Fibroblast of skin of right quadriceps (primary cell): ENCODE data around the gene PRAMEF15.
"Not testable (repeated sequence)": the region's sequence is repeated elsewhere in the genome, so short reads cannot be mapped to it uniquely, and the experiment has no call there.

ENCODE experiments used
- DNase-seq: peaks from one replicate; pipeline ENCODE4 v3.0.0-alpha.2; 2013

Gene PRAMEF15

GRCh38 chr1:13315281-13315680 lies at the start of gene PRAMEF15:
TSS of gene PRAMEF15 (plus strand) at chr1:13315581. CDS start at chr1:13318408, 2,827 bp downstream.
- not testable (repeated sequence) for DNase-seq

GRCh38 chr1:13277016-13277415 lies 38.4 kb upstream of the PRAMEF15 start:
- DNase-seq, result not testable (repeated sequence)

GRCh38 chr1:13279617-13280016 lies 35.8 kb upstream of the PRAMEF15 start:
- DNase-seq, result not testable (repeated sequence)

- not testable (repeated sequence) for DNase-seq
Observed at GRCh38 chr1:13285037-13285436, 30.3 kb upstream of the PRAMEF15 start, which contains the start of gene PRAMEF8. TSS of gene PRAMEF8 (minus strand) at chr1:13285137. CDS start at chr1:13284091, 1,046 bp downstream.

GRCh38 chr1:13289030-13289429 lies 26.4 kb upstream of the PRAMEF15 start:
- DNase-seq, result not testable (repeated sequence)

GRCh38 chr1:13297216-13297931 lies 18.0 kb upstream of the PRAMEF15 start:
- not testable (repeated sequence) for DNase-seq

- DNase-seq, result not testable (repeated sequence)
Observed at GRCh38 chr1:13298699-13299098, 16.7 kb upstream of the PRAMEF15 start.

GRCh38 chr1:13302197-13302596 lies 13.2 kb upstream of the PRAMEF15 start:
- not testable (repeated sequence) for DNase-seq

- not testable (repeated sequence) for DNase-seq
Observed at GRCh38 chr1:13303239-13303638, 12.1 kb upstream of the PRAMEF15 start, which contains the start of gene PRAMEF33. TSS of gene PRAMEF33 (plus strand) at chr1:13303539. CDS start at chr1:13305955, 2,416 bp downstream.

GRCh38 chr1:13342496-13342895 lies 27.1 kb downstream of the PRAMEF15 start:
- not testable (repeated sequence) for DNase-seq

- DNase-seq, result not testable (repeated sequence)
Observed at GRCh38 chr1:13347034-13347433, 31.7 kb downstream of the PRAMEF15 start, which contains the start of gene PRAMEF14. TSS of gene PRAMEF14 (minus strand) at chr1:13347134. CDS start at chr1:13345314, 1,820 bp downstream.

GRCh38 chr1:13353476-13353875 lies 38.1 kb downstream of the PRAMEF15 start:
- DNase-seq, result not testable (repeated sequence)

GRCh38 chr1:13354475-13354874 lies 39.1 kb downstream of the PRAMEF15 start:
- not testable (repeated sequence) for DNase-seq

- DNase-seq, result peak; percentile 6
Observed at GRCh38 chr1:13356774-13357173, 41.4 kb downstream of the PRAMEF15 start.

- DNase-seq, result not testable (repeated sequence)
Observed at GRCh38 chr1:13362364-13362763, 47.0 kb downstream of the PRAMEF15 start.

GRCh38 chr1:13364928-13365327 lies 49.5 kb downstream of the PRAMEF15 start:
- not testable (repeated sequence) for DNase-seq

GRCh38 chr1:13366536-13366935 lies 51.2 kb downstream of the PRAMEF15 start:
- DNase-seq, result not testable (repeated sequence)

GRCh38 chr1:13368544-13368943 lies 53.2 kb downstream of the PRAMEF15 start:
- not testable (repeated sequence) for DNase-seq
